GM18868 (cell line): ENCODE measurements around the gene ZFHX3.
"Not testable (repeated sequence)": the region's sequence is repeated elsewhere in the genome, so short reads cannot be mapped to it uniquely, and the experiment has no call there.

Experiments used
- ATAC-seq: cut with Tn5 transposase; IDR thresholded peaks from one replicate; pipeline ENCODE4 v1.9.1; 2021; ENCODE audit warnings: mild to moderate bottlenecking, moderate library complexity; ENCODE audit not compliant: unreplicated experiment

Gene ZFHX3

DNA sequence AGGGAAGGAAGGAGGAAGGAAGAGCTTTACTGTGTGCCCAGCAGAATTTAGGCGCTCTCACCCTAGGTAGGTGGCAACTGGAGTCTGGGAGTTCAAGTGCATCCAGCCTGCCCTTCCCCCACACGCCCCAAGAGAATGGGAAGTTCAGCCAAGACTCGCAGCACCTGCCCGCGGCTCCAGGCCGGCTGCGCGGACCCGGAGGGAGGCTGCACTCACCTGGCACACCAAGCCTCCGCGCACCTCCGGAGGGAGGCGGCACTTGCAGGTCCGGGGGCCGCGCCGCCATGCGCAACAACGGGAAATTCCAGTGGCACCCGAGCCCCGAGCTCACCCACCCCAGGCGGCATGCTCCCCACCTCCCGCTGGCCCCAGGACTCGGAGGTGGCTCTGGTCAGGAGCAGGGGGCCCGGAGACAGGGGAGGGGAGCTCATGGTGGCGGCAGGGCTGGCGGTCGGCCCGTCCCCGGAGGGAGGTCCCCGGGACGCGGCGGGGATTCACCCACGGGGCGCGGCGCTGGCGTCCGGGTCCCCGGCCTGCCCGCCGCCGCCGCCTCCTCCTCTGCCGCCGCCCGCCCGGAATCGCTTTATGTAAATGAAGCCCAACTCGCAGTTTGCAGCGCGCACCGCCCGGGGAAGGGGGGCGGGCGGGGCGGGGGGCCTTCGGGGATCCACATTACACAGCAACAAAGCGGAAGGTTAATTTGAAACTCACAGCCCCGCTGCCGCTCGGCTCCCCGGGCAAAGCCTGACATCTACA is at the start of gene ZFHX3:
TSS of gene ZFHX3 (minus strand) at position 593 of the 756 bp plus-strand sequence. CDS start 87,983 bp downstream, outside the sequence.
- peak; percentile 65 for ATAC-seq

DNA sequence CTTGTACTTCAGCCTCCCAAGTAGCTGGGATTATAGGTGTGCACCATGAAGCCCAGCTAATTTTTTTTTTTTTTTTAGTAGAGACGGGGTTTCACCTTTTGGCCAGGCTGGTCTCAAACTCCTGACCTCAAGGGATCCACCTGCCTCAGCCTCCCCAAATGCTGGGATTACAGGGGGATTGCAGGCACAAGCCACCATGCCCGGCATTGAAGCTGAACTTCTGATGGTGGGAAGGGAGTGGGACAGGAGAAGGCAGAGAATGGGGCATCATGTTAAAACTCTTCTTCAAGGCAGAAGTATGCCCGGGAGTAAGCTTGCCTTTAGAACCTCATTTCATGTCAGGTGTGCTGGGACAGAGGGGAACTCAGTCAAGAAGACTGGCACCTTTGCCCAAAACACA is 48.6 kb upstream of the ZFHX3 start:
- no peak for ATAC-seq

GRCh38 chr16:73095885-73096421 is 48.0 kb upstream of the ZFHX3 start:
- no peak for ATAC-seq

GRCh38 chr16:73095142-73095820 is 47.4 kb upstream of the ZFHX3 start:
- ATAC-seq, result no peak

DNA sequence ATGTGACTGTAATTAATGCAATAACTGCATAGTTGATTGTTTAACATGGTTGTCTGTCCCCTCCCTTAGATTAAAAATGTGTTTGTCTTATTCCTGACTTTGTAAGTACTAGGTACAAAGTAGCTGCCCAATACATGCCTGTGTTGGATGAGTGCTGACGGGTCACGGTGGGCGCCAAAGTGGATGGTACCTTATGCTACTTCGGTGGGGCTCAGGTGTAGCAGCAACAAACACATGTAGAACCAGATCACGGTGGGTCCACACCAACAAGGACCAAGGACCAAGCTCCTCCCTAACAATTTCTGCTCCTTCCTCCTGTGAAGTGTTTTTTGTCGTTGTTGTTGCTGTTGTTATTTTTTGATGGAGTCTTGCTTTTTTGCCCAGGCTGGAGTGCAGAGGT is 46.4 kb upstream of the ZFHX3 start:
- no peak for ATAC-seq

GRCh38 chr16:73093146-73094144 is 45.5 kb upstream of the ZFHX3 start:
- ATAC-seq, result no peak

DNA sequence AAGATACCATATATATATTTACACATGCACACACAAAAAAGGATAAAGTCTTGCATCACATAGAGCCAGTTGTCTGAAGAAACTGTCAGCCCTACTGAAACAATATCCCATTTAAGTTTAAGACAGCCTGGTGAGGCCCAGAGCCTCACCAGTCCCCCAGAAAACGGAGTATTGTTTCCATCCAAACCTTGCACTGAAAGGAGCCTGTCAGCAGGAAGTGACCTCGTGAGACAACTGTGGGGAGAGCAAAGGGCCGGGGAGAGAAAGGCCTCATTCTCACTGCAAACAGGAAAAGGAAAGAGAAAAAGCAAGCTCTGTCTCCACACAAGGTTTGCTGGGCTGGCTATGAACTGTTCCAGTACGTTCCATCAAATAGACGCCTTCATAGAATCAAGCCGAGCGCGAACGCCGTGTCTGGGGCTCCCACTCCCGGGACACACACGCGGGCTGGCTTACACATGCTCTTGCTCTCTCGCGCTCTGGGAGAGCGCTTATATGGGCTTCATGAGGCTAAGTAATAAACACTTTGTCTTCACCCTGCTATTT is 44.4 kb upstream of the ZFHX3 start:
- no peak for ATAC-seq

GRCh38 chr16:73091174-73091573 is 43.2 kb upstream of the ZFHX3 start:
- ATAC-seq, result no peak

- no peak for ATAC-seq
These were observed 41.5 kb upstream of the ZFHX3 start for GRCh38 chr16:73089420-73089819.

DNA sequence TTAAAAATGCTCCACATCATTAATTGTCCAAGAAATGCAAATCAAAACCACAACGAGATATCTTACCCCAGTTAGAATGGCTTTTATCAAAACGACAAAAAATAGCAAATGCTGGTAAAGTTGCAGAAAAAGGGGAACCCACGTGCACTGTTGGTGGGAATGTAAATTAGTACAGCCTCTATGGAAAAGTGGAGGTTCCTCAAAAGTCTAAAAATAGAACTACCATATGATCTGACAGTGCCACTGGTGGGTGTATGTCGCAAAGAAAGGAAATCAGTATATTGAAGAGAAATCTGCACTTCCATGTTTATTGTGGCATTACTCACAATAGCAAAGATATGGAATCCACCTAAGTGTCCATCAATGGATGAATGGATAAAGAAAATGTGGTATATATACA is 38.2 kb upstream of the ZFHX3 start:
- ATAC-seq, result no peak

DNA sequence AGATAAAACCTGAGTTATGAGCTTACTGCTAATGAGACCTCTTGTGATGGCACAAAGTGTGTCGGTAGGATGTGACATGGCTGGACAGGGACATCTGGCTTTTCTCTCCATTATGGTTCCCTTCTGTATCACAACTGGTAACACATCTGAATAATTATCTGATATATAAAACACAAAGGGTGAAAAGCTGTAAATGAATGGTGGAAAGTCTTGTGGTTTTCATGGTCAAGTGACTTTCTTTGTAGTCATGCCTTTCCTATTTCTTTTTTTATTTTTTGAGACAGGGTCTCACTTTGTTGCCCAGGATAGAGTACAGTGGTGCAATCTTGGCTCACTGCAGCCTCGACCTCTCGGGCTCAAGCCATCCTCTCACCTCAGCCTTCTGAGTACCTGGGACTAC is 35.3 kb upstream of the ZFHX3 start:
- ATAC-seq, result no peak

DNA sequence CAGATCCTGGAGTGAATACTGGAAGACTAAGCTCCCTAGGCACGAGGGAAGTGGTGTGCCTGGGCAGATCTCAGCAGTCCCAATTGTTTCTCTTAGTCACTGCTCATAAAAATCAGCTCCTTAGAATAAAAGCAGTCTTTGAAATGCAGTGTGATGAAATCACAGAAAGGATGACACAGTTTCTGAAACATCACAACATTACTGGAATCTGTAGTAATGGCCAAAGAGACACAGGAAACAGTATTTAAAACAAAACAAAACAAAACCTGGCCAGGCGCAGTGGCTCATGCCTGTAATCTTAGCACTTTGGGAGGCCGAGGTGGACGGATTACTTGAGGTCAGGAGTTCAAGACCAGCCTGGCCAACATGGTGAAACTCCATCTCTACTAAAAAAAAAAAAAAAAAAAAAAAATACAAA is 34.7 kb upstream of the ZFHX3 start:
- ATAC-seq, result not testable (repeated sequence)

DNA sequence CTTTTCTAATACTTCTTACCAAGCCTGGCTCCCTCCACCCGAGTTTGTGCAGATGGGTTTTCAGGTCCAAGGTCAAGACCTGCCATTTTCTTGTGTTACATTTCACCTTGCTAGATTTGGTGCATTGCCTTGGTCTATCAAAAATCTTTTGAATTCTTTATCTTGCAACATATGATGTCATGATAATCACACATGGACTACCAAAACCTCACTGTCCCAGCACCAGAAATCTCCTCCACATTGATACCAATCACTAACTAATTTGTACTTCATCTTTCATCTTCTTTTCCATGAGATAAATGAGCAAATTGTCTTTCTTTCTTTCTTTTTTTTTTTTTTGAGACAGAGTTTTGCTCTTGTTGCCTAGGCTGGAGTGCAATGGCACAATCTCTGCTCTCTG is 33.0 kb upstream of the ZFHX3 start:
- ATAC-seq, result no peak

DNA sequence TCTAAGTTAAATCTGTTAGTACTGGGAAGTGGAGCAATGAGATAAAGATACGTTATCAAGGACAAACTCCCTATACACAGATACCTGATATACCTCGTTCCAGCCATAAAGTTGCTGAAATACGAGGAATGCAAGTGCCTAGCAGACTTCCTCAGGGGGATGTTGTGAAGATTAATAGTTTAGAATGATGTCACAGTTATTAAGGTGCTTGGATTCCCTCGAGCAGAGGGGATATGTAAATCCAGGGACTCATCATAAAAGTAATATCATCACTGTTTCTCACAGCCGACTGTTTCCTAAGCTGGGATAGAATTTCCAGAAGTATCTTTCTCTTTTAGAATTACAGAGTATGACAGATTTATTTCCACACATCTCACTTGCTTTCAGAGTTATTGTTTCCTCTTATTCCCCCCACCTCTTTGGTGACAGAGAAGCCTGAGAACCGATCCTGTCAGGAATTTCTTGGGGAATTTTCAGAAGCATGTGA is 28.4 kb upstream of the ZFHX3 start:
- no peak for ATAC-seq

GRCh38 chr16:73074382-73074781 is 26.5 kb upstream of the ZFHX3 start:
- ATAC-seq, result no peak

- ATAC-seq, result not testable (repeated sequence)
These were observed 24.1 kb upstream of the ZFHX3 start for GRCh38 chr16:73072051-73072450.

DNA sequence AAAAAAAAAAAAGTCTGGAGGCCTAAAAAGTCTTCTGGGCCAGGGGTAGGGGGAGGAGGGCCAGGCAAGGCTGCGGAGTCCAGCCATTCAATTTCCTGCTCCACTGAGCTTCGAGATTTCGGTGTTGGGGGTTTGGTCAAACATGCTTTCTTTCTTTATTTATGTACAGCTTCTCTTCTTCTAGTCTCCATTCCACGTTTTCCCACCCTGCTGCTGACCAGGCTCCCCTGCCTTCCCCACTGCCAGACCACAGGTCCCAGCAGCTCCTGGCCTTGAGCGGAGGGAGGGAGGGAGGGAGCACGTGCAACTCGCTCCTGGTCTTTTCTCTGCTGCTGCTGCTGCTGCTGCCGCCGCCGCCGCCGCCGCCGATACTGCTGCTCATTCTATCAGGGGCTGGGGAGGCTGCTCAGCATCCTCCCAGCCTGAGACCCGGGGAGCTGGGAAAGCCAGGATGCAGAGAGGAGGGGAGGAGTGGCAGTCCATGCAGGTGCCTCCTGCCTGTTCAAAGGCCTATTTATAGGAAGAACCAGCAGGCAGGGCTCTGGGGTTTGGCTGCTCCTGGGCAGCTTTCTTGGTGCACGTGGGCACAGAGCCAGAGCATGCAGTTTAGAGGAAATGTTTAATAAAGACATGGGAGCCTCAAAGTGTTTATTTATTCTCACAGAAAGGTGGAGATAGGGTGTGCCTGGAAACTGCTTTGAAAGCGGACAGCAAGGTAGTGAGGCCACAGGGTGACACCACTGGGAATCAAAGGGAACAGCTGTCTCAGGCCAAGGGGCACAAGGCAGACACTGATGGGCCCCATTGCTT is 23.4 kb upstream of the ZFHX3 start:
- no peak for ATAC-seq

DNA sequence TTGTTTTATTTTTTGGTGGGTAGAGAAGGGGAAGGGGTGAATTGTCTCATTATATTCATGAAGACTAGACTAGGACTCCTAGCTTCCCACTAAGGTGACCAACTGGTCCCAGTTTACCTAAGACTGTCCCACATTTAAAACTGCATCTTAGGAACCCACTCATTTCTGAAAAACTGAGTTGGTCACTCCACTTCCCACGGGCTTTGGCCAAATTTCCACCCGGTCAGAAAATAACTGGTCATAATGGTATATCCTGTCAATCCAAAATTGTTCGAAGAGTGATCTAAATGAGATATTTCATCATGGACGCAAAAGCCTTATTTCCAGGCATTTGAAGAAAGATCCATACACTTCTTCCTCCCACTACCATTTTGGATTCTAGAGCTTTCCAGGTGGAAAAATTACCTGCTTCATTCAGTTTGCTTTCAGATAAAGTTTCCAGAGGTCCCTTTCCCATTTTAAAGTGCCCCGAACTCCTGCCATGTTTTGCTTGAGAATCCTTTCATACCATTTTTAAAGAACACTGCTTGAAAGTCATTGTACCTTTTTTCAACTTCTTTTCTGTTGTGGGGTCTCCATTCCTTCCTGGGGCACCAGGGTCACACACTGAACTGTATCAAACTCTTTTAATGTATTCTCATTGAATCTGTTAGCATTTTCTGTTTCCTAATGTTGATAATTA is 21.8 kb upstream of the ZFHX3 start:
- no peak for ATAC-seq
